Right kidney (tissue), 1 donor: ENCODE measurements around the gene PSMG4.

ENCODE experiments used
- DNase-seq: peaks from one replicate; pipeline ENCODE4 v3.0.0-alpha.2; 2016

Gene PSMG4

GRCh38 chr6:3306848-3307247, 48.1 kb downstream of the PSMG4 start:
- DNase-seq, result no peak

- DNase-seq, result no peak
Observed at GRCh38 chr6:3307436-3307835, 48.7 kb downstream of the PSMG4 start.

- DNase-seq, result no peak
Observed at GRCh38 chr6:3308106-3308505, 49.4 kb downstream of the PSMG4 start.

- no peak for DNase-seq
Observed at GRCh38 chr6:3309391-3310050, 50.8 kb downstream of the PSMG4 start.

DNA sequence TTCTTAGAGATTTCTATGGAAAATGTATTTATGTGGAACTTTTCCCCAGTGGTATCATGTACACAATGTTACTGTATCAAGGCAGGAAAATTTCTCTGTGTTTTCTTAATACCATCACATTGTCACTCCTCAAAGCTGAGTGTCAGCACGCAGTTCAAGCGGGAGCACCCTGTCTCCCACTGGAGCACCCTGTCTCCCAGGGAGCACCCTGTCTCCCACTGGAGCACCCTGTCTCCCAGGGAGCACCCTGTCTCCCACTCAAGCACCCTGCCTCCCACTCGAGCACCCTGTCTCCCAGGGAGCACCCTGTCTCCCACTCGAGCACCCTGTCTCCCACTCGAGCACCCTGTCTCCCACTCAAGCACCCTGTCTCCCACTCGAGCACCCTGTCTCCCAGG, 51.3 kb downstream of the PSMG4 start:
- DNase-seq, result no peak

DNA sequence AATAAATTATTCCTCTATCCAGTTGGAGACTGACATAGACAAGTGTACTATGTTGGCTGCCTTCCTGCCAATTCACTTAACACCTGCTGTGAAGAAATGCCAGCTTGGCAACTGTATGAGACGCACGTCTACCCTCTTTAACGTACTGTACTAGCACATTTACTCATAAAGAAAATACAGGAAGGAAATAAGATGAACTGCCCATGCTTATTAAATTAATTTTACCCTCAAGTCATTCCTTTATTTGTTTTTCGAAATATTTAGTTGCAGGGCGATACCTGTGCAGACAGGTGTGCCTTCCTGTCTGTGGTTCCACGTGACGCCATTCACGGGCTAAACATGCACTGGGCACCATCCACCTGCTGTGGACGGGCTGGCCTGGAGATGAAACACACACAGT, 52.0 kb downstream of the PSMG4 start:
- no peak for DNase-seq

GRCh38 chr6:3311826-3312225, 53.1 kb downstream of the PSMG4 start:
- no peak for DNase-seq

- DNase-seq, result no peak
Observed at GRCh38 chr6:3312604-3313231, 54.0 kb downstream of the PSMG4 start.

DNA sequence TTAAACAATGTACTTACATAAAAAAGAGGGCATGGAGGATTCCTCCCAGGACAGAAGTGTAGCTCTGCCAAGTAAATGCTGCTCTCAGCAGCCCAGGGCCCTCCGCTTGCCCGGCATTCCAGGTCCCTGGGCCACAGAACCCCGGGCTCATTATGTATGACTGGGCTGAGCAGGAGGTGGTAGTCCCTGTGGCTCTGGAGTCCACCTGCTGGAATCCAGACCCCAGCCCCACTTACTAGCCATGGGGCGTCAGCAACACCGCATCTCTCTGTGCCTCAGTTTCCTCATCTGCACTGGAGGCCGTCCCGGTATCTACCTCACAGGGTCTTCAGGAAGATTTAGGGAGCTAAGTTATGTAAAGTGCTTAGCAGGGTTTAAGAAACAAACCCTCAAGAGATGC, 55.4 kb downstream of the PSMG4 start:
- no peak for DNase-seq

GRCh38 chr6:3314621-3315467, 56.1 kb downstream of the PSMG4 start:
- DNase-seq, result no peak

DNA sequence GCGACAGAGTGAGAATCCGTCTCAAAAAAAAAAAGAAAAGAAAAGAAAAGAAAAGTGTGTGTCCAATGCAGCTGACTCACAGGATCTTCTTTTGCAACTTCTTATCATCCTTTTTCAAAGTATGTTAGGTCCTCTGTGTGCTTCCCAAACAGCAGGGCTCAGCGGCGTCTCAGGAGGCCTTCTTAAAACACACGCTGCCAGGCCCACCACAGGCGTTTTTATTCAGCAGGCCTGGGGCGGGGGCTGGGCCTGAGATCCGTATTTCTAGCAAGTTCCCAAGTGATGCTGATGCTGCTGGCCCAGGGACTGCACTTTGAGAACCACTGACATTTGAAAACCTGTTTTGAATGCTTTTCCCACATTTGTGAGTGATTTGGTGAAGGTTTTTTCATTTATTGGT, 57.1 kb downstream of the PSMG4 start:
- no peak for DNase-seq

DNA sequence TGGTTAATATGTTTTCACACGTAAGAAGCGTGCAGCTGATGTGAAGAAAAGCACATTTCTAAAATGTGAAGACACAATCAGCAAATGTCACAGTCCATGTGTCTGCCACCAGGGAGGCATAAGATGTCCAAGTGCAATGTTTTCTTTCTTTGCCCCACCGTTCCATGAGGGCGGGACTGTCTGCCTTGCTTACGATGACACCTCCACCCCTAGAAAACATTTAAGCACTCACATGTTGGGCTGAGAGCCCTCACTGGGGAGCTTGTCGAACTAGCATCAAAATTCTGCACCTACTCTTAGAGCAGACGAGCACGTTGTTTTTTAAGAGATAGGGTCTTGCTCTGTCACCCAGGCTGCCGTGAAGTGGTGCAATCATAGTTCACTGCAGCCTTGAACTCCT, 57.6 kb downstream of the PSMG4 start:
- no peak for DNase-seq

- DNase-seq, result no peak
Observed at GRCh38 chr6:3316818-3317217, 58.1 kb downstream of the PSMG4 start.
